ENCODE results near the gene SYCE3.

Gene SYCE3

DNA sequence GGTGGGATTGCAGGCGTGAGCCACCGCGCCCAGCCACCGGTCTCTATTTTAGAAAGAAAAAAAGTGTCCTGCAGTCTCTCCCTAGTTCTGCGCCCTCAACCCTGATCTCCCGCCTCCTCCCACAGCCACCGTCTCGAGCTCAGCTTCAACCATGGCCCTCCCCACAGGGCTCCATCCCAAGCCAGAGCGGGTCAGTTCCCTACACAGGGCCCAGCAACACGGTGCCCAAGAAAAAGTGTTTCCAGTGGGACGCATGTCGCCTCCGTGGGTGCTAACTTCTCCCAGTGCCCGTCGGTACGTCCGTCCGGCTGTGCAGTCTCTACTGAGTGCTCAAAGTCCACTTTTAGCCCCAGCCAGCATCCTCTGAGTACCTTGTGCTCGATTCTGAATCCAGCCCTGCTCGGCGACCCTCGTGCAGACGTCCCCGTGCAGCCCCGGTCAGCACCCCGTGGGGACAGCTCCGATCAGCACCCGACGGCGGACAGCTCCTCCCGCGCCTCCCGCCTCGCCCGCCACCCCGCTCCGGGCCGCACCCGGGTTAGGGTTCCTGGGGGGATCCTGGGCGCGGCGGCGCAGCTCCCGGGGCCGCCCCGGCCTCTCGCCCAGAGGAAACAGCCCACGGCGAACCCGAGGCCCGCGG, 37.2 kb upstream of the SYCE3 start:
- FAIRE-seq = no peak
- peak; percentile 82 for DNase-seq (ENCODE audit: insufficient read length)
- TF ChIP-seq POLR2AphosphoS5 (IDR thresholded peaks at IDR 0.05; ENCODE audit: low read depth, low read length) = no peak
- no peak for TF ChIP-seq TAF1 (IDR thresholded peaks at IDR 0.05; ENCODE audit: borderline replicate concordance, low read depth, low read length)
- TF ChIP-seq POLR2A (IDR thresholded peaks at IDR 0.05; ENCODE audit: low read depth, low read length) = no peak

DNA sequence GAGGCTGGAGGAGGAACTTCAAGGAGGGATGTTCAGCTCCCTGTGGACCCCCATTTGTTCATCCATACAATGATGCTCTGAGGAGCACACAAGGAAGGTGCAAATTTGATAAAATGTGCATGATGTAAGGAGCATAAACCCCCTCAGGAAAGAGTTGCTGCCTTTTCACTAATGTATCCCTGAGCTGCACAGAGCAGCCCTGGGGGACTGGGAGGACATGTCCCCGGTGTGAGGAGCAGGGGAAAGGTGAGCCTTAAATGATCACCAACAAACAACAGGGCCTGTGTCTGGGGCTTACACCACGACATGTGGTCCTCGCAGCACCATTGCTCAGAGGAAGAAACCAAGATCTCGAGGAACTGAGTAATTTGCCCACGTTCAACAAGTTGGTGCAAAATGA, 34.4 kb upstream of the SYCE3 start:
- DNase-seq (ENCODE audit: insufficient read length) = no peak
- FAIRE-seq = no peak
- TF ChIP-seq TAF1 (IDR thresholded peaks at IDR 0.05; ENCODE audit: borderline replicate concordance, low read depth, low read length) = no peak
- TF ChIP-seq POLR2A (IDR thresholded peaks at IDR 0.05; ENCODE audit: low read depth, low read length) = no peak
- no peak for TF ChIP-seq POLR2AphosphoS5 (IDR thresholded peaks at IDR 0.05; ENCODE audit: low read depth, low read length)

DNA sequence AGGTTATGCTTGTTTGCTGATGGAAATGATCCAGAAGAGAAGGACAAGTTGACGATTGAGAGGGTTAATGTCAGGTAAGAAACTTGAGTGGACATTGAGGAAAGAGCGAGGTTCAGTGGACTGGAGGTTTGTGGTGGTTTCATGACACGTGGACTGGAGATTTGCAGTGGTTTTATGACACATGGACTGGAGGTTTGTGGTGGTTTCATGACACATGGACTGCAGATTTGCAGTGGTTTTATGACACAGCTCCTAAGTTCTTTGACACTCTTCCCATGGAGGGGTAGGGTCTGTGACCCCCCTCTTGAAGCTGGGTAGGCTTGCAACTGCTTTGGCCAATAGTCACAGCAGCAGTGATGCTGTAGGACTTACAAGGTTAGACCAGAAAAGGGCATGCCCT, 32.5 kb upstream of the SYCE3 start:
- TF ChIP-seq POLR2AphosphoS5 (IDR thresholded peaks at IDR 0.05; ENCODE audit: low read depth, low read length) (no peak), POLR2A (IDR thresholded peaks at IDR 0.05; ENCODE audit: low read depth, low read length) (no peak), TAF1 (IDR thresholded peaks at IDR 0.05; ENCODE audit: borderline replicate concordance, low read depth, low read length) (no peak)
- no peak for FAIRE-seq
- DNase-seq (ENCODE audit: insufficient read length) = no peak

DNA sequence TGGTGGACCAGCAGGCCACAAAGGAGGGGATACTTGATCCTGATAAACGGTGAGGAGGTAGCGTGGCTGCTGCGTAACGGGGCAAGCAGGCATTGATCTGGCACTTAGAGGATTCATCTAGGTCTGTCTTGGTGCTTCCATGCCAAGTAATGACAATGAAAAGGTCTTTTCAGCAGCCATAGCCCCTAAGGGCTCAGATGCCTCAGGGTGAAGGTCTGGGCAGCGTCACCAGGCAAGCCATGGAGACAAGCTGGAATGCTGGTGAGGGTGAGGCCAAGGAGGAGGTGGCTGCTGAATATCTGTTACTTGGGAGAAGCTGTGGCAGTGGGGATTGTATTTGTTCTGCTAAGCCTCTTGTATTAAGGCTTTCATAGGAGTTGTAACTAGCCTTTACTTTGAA, 24.7 kb upstream of the SYCE3 start:
- TF ChIP-seq POLR2A (IDR thresholded peaks at IDR 0.05; ENCODE audit: low read depth, low read length) = no peak
- TF ChIP-seq TAF1 (IDR thresholded peaks at IDR 0.05; ENCODE audit: borderline replicate concordance, low read depth, low read length) = no peak
- no peak for TF ChIP-seq POLR2AphosphoS5 (IDR thresholded peaks at IDR 0.05; ENCODE audit: low read depth, low read length)
- FAIRE-seq = no peak
- no peak for DNase-seq (ENCODE audit: insufficient read length)

DNA sequence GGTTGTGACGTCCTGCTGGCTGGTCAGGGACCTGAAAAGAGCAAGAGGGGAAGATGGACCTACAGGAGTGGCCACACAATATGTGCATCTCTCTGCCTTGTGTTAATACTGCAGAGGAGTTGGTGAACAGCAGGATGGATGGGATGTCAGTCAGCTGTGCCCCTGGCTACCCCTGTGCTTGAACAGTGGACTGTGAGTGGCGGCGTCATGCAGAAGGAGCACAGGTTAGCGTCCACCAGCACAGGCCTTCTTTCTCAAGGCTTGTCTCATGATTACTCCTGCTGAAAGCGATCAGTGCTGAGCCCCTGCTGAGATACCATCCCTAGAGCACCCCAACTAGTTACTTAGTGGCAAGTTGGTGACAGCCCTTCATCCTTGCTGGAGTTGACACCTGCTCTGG, 23.7 kb upstream of the SYCE3 start:
- FAIRE-seq (no peak), DNase-seq (ENCODE audit: insufficient read length) (no peak)
- no peak for TF ChIP-seq TAF1 (IDR thresholded peaks at IDR 0.05; ENCODE audit: borderline replicate concordance, low read depth, low read length)
- no peak for TF ChIP-seq POLR2AphosphoS5 (IDR thresholded peaks at IDR 0.05; ENCODE audit: low read depth, low read length)
- TF ChIP-seq POLR2A (IDR thresholded peaks at IDR 0.05; ENCODE audit: low read depth, low read length) = no peak

DNA sequence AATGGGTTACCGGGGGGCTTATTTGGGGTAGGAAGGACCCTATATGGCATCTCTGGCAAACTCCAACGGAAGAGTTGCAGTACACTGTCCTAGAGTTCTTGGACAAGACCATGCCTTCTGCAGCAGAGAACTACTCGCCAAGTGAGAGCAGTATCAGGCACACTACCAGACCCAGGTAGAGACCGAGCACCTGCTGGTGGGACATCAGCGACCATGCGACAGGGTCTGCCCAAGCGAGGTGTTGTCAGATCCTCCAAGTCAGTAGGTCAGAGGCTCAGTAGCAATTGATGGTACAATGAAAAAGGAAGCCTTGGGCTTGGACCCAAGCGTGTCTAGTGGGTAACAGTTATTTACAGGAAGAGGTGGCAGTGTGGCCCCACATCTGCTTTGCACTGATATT, 23.1 kb upstream of the SYCE3 start:
- DNase-seq (ENCODE audit: insufficient read length) (no peak), FAIRE-seq (no peak)
- no peak for TF ChIP-seq POLR2AphosphoS5 (IDR thresholded peaks at IDR 0.05; ENCODE audit: low read depth, low read length)
- no peak for TF ChIP-seq TAF1 (IDR thresholded peaks at IDR 0.05; ENCODE audit: borderline replicate concordance, low read depth, low read length)
- no peak for TF ChIP-seq POLR2A (IDR thresholded peaks at IDR 0.05; ENCODE audit: low read depth, low read length)

DNA sequence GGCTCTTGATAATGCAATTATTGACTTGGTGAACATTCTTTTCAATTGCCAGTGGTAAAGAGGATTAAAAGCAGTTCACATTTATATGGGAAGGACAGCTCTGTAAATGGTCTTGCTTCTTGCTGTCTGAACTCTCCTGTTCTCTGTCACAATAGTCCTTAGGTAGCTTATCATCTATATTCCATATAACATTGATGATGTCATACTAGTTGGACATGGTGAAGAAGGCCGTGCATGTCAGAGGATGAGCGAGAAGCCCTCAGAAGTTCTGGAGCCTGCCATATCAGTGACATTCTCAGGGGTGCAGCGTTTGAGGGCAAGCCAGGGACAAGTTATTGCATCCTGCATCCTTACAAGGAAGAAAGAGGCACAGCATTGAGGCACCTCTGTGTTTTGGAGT, 22.5 kb upstream of the SYCE3 start:
- FAIRE-seq (no peak), DNase-seq (ENCODE audit: insufficient read length) (no peak)
- no peak for TF ChIP-seq POLR2AphosphoS5 (IDR thresholded peaks at IDR 0.05; ENCODE audit: low read depth, low read length)
- TF ChIP-seq TAF1 (IDR thresholded peaks at IDR 0.05; ENCODE audit: borderline replicate concordance, low read depth, low read length) = no peak
- TF ChIP-seq POLR2A (IDR thresholded peaks at IDR 0.05; ENCODE audit: low read depth, low read length) = no peak

DNA sequence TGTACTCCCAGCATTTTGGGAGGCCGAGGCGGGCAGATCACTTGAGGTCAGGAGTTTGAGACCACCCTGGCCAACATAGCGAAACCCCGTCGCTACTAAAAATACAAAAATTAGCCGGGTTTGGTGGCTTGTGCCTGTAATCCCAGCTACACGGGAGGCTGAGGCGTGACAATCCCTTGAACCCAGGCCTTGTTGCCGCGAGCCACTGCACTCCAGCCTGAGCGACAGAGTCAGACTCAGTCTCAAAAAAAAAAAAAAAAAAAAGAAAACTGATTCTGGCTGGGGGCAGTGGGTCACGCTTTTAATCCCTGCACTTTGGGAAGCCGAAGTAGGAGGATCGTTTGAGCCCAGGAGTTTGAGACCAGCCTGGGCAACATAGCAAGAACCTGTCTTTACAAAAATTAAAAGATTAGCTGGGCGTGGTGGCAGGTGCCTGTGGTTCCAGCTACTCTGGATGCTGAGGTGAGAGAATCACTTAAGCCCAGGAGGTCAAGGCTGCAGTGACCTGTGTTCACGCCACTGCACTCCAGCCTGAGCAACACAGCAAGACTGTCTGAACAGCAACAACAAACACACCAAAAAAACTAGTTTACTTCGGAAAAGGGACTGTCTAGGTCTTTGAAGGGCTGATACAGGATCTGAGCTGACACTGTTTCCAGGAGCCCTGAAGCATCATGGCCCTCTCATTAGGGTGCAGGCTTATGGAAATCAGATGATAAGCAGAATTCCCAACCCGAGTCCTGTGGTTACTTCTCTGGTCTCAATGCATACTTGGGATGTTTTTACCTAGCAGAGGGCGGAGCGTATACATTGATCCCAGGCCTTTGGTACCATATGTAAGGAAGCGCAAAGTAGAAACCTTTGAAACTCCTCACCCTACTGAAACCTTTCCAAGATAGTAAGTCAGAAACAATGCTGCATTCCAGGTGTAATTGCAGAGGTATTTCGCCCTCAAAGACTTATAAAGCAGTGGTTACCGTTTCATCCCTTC, 21.7 kb upstream of the SYCE3 start:
- TF ChIP-seq TAF1 (IDR thresholded peaks at IDR 0.05; ENCODE audit: borderline replicate concordance, low read depth, low read length) = no peak
- TF ChIP-seq POLR2AphosphoS5 (IDR thresholded peaks at IDR 0.05; ENCODE audit: low read depth, low read length) = no peak
- no peak for TF ChIP-seq POLR2A (IDR thresholded peaks at IDR 0.05; ENCODE audit: low read depth, low read length)
- FAIRE-seq (no peak), DNase-seq (ENCODE audit: insufficient read length) (no peak)

DNA sequence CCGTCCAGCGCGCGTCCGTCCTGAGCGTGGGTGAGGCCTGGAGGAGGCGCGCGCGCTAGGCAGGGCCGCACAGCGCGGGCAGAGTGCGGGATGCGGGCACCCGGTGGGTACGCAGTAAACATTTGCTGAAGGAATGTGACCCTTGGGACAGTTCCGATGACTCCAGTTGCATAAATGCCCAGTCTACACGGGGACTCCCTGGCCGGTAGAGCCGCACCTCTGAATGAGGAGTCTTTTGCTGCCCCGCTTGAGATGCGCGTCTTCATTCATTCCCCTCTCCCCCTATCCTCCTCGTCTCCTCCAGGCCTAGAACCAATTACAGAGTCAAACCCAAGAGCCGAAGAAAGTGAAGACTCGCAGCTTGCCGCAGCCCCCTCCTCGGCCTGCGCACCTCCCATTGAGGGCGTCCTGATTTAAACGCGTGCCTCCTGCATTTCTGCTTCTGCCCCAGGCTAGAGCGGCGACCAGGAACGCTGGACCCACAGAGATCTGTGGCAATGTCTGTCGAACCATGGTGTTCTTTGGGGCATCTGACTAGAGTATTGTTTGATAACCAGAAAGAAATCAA, 20.7 kb upstream of the SYCE3 start:
- FAIRE-seq = peak; percentile 69
- no peak for DNase-seq (ENCODE audit: insufficient read length)
- TF ChIP-seq TAF1 (IDR thresholded peaks at IDR 0.05; ENCODE audit: borderline replicate concordance, low read depth, low read length) = no peak
- no peak for TF ChIP-seq POLR2AphosphoS5 (IDR thresholded peaks at IDR 0.05; ENCODE audit: low read depth, low read length)
- no peak; the same call in 1 of the 2 replicates for TF ChIP-seq POLR2A (IDR thresholded peaks at IDR 0.05; ENCODE audit: low read depth, low read length)

DNA sequence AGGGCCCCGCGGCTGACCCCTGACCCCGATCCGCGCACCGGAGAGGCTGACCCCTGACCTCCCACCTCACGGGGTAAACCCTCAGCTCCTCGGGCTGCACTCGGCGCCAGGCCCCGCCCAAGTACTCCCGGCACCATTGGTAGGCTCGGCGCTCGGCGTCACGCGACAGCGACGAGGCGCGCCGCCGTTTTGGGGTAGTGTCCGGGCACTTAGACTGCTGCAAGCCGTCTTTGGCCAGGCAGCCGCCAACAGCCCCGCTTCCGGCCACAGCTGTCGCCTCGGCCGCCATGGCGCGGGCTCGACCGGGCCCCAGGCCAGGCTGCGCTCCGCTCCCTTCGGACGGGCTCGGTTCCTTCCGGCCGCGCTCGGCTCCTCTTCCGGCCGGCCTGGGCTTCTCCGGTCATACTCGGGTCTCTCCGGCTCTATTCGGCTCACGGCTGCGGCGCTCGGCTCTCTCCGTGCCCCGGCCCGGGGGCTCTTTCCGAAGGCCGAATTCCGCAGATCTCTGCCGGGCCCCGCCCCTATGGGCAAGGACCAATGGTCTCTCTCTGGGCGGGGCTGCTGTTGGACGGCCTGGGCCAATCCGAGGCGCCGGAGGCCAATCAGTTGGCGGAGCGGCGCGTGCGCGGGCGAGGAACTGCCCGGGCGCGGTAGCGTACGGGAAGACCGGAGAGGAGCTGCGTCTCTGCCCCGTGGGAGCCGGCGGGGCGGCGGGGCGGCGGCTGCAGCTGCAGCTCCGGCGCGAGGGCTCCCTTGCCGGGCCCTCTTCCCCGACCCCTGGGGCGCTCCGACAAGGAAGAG, 20.0 kb upstream of the SYCE3 start, which contains the start of gene CHKB:
Gene CHKB (minus strand): TSS at position 357 of the 801 bp plus-strand sequence. CDS start 68 bp downstream, at position 289.
- FAIRE-seq (peak; percentile 99), DNase-seq (ENCODE audit: insufficient read length) (peak; percentile 99)
- TF ChIP-seq POLR2AphosphoS5 (IDR thresholded peaks at IDR 0.05; ENCODE audit: low read depth, low read length) (peak; percentile 54; the same call in 1 of the 2 replicates), POLR2A (IDR thresholded peaks at IDR 0.05; ENCODE audit: low read depth, low read length) (peak; percentile 73; the same call in 1 of the 2 replicates), TAF1 (IDR thresholded peaks at IDR 0.05; ENCODE audit: borderline replicate concordance, low read depth, low read length) (peak; percentile 53; the same call in 1 of the 2 replicates)
